ENCODE measurements around the gene RTL5.
"Not testable (repeated sequence)": the region's sequence is repeated elsewhere in the genome, so short reads cannot be mapped to it uniquely, and the experiment has no call there.

RTL5 gene

DNA sequence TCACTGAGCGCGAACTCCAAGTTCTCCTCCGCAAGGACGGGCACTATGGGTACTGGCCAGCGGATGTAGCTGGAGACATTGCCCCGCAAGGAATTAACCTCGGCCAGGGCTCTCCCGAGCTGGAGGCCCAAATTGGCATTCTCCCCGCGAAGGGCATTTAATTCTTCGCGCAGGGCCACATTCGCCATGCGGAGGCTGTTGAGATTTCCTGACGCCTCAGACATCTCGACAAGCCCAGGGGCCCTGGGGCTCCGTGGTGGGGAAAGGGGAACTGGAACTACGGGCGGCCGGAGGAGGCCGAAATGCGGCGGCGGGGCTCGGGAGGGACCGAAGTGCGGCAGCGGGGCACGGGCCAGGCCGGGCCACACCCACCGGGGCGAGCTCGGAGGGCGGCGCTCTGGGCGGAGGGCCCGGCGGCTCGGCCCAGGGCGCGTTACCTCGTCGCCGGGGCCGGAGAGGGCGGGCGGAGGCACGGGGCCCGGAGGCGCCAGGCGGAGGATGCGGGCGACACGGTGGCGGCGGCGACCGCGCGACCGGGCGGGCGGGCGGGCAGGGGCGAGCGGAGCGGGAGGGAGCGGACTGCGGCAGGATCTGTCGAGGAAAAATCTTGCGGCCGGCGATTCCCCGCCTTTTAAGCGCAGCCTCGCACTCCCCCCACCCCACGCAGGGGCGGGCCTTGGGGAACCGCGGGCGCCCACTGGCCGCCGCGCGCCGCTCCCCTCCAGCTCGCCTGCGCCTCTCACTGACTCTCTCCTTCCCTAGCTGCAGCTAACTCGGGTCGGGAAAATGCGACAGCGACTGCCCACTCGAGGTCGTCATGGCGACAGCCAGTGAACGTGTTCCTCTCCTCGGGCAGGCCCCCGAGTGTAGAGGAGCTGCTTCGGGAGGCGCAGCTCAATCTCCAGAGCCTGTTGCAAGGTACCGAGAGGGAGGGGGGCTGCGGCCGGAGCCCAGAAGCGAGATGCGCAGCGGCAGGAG is at the start of gene RTL5:
Gene RTL5, minus strand, starts transcription at position 599 of the 978 bp plus-strand sequence.
- peak; percentile 90 for DNase-seq (ENCODE audit: low read depth)

DNA sequence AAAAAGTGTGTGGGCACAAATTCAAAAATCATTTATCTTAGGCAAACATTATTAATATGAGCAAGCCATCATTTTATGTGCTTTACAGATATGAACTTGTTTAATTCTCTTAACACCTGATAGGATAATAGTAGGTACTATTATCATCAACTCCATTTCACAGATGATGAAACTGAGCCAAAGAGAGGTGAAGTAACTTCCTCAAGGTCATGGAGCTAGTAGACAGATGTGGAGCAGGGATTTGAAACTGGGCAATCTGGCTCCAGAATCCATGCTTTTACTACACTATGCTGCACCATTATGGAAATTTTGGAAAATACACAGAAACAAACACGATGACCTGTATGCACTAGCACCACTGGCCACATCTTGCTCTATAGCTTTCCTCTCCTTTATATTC is 48.8 kb upstream of the RTL5 start:
- DNase-seq (ENCODE audit: low read depth) = no peak

DNA sequence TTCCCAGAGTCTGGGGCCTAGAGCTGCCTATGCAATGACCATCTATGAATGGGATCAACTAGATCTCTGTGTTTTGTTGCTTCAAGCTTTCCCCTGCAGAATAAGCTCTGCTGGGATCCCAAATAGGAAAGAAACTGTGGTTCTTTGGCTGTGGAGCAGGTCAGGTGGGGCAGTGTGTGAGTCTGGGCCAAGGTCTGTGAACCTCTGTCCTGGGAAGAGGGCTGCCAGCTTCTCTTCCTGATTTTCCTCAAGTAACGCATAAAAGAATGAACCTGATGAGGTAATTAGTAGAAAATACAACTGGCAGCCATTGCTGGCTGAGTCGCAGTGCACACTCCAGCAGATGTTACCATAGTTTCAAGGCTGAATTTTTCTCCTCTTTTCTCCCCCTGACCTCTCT is 45.3 kb upstream of the RTL5 start:
- no peak for DNase-seq (ENCODE audit: low read depth)

DNA sequence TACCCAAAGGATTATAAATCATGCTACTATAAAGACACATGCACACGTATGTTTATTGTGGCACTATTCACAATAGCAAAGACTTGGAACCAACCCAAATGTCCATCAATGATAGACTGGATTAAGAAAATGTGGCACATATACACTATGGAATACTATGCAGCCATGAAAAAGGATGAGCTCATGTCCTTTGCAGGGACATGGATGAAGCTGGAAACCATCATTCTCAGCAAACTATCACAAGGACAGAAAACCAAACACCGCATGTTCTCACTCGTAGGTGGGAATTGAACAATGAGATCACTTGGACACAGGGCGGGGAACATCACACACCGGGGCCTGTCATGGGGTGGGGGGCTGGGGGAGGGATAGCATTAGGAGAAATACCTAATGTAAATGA is 44.6 kb upstream of the RTL5 start:
- DNase-seq (ENCODE audit: low read depth) = not testable (repeated sequence)

DNA sequence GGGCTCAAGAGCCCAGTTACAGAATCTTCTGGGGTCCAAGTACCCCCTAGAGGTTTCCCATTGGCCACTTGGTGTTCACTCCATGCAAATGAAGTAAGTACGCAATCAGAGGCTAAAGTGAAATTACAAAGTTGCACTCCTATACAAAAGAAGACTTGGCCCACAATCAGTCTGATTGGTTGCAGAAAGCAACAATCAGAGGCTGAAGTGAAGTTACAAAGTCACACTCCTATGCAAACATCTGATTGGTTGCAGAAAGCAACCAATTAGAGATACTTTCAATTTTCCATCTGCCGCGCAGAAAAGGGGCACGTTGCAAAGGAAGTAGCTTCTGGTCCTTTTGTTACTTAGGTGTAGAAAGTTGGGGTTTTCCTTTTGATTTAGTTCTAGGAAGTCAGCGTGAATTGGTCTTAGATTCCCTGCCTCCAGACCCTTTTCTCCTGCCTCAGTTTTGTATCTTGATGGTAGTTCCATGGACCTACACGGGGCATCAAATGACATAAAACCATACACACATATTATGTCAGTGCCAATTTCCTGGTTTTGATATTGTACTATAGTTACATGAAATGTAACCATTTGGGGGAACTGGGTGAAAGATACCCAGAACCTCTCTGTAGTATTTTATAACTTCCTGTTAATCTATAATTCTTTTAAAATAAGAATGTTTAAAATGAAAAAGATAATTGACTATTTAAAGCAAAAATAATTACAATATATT is 37.5 kb upstream of the RTL5 start:
- DNase-seq (ENCODE audit: low read depth) = peak; percentile 61

DNA sequence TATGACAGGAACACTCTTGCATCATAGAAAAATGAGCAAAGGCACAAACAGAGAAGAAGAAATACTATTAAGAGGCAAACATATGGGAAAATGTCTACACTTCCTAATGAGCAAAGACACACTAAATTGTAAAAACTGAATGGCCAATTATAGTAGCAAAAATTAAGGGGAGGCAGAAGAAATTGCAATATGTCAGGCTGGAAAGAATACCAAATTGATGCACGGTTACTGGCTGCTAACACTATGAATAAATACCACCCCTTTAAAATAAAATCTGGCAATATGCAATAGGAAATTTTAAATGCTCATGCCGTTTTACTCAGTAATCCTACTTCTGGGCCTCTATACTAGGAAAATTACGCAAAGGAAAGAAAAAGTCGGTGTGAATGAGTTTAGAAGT is 33.8 kb upstream of the RTL5 start:
- no peak for DNase-seq (ENCODE audit: low read depth)

DNA sequence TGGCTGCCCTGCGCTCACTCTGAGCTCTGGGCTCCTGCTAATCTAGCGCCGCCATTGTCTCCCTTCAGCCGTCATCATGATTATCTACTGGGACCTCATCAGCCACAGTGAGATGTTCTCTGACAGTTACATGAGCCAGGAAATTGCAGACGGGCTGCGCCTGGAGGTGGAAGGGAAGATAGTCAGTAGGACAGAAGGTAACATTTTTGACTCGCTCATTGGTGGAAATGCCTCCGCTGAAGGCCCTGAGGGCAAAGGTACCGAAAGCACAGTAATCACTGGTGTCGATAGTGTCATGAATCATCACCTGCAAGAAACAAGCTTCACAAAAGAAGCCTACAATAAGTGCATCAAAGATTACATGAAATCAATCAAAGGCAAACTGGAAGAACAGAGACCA is 28.1 kb upstream of the RTL5 start:
- DNase-seq (ENCODE audit: low read depth) = no peak

DNA sequence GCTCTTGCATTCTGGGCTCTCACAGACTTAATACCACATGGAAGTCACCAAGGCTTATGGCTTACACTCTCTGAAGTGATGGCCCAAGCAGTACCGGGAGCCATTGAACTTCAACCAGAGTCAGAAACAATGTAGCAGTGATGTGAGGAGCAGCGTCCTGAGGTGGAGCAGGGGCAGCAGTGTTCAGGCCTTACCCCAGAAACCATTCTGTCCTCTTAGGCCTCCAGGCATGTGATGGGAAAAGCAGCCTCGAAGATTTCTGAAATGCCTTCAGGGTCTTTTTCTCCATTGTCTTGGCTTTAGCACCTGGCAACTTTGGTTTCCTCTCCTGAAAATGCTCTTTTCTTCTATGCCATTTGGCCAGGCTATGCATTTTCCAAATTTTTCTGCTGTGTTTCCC is 27.1 kb upstream of the RTL5 start:
- no peak for DNase-seq (ENCODE audit: low read depth)

DNA sequence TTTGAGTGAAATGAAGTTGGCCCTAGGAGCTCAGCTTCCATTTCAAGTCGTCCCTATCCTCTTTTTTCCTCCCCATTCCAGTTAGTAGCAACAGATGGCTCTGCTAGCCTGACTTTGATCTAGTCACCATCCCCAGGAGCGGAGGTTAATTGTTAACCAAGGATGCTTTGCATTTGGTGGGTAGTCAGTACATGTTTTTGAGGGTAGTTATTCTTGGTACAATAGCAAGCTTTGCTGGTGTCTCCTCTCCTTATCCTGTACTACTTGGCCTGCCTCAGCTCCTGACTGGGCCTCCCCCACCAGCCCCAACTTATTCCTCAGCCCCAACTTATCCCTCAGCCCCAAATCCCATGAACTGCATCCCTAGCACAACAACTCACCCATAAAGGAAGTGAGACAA is 14.8 kb upstream of the RTL5 start:
- DNase-seq (ENCODE audit: low read depth) = no peak

DNA sequence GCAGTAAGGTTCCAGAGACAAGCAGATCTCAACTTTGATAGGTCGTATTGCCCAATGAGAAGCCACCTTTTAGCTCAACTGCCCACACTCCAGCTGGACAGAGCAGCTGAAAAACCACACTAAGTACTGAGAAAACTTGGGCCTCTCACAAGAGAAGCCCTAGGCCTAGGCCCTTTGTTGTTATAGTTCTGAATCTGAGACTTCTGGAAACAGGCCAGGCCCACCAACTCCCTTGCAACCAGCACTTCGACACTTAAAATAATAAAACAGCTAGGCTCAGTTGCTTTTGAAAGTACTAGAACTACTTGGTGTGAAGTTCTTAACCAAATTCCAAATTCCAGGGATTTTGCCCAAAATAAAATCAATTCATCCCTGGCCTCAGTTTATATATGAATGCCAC is 13.5 kb upstream of the RTL5 start:
- no peak for DNase-seq (ENCODE audit: low read depth)

DNA sequence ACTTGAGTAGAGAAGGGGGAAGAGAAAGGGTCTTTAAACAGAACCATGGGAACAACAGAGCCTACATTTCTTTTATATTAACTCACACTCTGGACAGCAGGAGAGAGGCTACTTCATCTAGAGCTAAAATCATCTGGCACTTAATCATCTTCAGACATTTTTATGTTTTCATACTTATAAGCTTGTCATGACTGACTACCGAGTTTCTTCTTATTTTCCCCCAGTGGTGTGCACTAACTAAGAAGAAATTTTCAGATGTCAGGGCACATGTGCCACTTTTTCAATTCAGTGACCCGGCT is 11.8 kb upstream of the RTL5 start:
- no peak for DNase-seq (ENCODE audit: low read depth)

DNA sequence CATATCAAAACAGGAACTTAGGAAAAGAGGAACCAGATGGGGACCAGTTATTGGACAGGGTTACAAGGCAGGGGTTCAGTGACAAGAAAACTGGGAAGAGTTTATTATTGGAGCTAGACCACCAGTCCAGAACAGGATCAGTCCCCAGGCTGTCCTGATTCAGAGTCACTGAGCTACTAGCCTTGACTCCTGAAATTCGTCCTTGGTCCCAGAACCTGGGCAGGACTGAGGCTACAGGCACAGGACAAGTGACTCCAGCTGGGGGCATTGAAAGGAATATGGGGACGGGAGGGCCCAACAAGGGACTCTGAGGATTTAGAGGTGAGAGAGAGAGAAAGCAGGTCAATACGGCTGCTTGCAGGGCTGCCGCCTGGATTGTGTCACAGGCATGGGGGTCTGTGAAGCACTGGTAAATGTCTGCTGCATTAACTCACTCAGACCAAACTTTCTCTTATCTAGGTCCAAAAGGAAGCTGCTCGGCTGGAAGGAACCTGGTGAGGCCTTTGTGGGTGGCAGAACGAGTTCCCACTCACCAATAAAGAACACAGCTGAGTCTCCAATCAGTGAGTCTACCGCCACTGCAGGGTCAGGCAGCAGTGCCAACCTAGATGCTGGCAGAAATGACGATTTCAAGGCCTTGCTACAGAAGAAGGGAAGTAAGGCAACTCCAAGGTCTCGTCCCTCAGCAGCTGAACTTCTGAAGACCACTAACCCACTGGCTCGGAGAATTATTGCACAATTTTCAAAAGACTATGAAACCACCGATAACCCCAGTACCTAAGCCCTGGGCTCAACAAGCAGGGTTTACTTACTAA is 11.3 kb upstream of the RTL5 start:
- no peak for DNase-seq (ENCODE audit: low read depth)

DNA sequence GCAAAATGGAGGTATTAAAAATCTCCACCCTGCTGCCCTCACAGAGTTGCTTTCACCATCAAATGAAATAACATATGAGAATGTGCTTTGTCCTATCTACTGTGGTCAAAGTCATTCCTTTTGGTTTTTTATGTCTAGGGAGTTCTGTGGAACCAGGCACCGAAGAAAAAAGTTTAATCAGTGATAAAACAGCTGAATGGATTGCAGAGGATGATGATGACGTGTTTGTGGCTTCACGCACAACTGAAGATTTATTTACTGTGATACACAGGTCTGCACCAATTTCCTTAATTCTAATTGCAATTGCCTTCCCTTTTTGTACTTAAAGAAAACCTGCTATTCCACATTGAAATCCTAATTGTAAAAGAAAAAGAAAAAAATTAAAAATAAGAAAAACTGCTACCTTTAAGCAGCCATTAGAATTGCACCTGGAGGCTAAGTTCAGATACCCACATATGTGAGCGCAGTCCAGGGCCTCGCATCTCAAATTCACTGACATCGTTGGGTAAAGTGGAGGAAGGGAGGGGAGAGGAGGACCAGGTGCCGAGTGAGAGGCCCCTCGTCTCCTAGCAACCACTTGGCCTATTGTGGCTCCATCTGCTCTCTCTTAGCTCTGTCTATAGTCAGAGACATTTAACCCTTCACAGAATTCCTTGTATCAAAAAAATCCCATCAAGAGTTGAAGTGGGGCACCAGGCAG is 10.5 kb upstream of the RTL5 start:
- no peak for DNase-seq (ENCODE audit: low read depth)

DNA sequence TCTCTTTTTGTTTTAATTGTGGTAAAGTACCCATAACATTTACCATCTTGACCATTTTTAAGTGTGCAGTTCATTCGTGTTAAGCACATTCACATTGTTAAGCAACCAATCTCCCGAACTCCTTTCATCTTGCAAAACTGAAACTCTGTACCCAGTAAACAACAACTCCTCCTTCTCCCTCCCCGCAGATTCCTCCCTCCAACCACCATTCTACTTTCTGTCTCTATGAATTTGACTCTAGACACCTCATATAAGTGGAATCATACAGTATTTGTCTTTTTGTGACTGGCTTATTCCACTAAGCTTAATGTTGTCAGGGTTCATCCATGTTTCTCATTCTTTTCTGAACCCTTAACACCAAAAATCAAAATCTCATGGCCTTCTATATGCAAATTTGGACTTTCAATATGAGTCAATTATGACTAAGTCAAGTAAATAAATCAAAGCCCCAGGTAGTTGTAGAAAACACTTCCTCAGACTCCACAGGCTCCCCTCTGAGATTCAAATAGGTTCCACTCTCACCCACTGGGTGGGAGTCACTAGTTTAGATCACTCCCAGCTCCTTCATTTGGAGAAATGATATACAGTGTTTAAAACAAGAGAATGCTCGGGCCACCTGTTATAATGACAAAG is 9.8 kb upstream of the RTL5 start:
- peak; percentile 1 for DNase-seq (ENCODE audit: low read depth)

DNA sequence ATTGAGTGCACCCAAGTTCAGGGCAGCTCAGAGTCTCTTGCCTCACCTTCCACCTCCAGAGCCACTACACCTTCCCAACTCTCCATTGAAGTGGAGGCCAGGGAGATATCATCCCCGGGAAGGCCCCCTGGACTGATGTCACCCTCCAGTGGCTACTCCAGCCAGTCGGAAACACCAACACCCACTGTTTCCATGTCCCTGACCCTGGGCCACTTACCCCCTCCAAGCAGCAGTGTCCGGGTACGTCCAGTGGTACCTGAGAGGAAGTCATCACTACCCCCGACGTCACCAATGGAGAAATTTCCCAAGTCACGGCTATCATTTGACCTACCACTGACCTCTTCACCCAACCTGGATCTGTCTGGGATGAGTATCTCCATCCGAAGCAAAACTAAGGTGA is 7.8 kb upstream of the RTL5 start:
- DNase-seq (ENCODE audit: low read depth) = no peak

DNA sequence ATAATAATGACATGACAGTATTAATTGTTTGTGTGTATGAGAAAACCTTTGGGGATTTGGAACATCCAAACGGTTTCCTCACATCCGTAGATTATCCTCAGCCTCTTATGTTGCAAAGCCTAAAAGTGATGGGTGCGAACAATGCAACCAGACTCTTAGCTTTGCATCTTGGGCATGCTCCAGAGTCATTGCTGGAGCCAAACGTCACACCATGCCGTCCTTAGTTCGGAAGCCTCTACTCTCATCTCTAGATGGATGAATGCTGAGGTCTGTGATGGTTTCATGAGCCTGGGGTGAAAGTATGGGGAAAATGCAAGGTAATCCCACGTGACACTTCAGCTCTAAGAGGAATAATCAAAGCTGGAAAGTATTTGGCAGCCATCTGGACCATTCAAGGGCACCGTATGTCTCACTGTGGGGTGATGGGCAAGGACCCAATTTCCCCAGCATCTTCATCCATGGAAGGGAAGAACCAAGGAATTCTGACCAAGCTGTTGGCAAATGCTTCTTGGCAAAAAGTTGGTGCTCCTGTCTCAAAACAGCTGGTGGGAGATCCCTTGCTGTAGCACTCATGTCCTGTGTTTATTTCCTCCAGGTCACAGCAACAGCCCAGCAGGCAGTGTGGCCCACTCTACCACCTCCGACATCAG is 6.3 kb upstream of the RTL5 start:
- no peak for DNase-seq (ENCODE audit: low read depth)

DNA sequence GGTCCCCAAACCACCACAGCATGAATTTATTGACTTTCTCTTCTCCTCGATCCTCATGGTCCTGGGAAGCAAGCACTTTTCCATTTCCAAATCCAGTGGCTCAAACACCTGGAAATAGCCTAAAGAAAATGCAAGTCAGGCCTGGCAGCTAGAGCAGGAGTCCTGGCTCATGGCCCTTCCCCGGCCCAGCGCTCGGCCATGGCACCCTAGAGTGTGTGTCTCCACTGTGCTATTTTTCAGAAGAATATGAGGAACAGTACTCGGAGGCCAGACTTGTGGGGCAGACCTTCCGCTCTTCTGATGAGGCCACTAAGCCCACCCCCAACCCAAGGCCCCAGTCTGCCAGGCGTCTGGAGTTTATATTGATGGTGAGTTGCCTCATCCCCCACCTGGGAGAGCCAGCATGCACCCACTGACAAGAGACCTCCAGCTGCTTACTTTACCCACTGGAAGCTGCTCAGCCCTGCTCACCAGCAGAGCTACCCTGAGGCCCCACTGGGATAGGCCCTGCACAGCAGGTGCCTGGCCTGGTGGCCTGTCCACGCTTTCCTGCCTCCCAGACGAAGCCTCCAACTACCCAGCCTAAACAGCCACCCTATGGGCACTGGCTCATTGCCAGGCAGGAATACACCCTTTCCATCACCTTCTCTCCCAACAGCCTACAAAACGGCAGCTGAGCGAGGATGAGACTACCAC is 2.3 kb upstream of the RTL5 start:
- no peak for DNase-seq (ENCODE audit: low read depth)

DNA sequence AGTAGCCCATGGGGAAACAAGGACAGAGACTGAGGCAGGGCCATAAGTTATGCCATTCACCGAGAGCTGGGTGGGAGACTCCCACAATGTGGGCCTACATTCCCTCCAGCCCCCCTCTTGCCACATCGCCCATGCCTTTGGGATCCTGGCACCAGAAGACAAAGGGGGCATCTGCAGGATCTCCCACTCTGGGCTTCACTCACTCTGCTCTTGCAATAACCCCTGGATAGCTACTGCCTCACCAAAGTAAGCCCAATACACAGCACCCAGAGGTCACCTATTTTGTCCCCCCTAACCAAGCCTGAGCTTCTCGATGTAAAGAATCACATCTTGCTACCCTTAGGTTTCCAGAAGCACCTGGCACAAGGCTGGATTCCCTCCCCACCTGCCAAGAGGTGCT is 741 bp upstream of the RTL5 start:
- DNase-seq (ENCODE audit: low read depth) = no peak

DNA sequence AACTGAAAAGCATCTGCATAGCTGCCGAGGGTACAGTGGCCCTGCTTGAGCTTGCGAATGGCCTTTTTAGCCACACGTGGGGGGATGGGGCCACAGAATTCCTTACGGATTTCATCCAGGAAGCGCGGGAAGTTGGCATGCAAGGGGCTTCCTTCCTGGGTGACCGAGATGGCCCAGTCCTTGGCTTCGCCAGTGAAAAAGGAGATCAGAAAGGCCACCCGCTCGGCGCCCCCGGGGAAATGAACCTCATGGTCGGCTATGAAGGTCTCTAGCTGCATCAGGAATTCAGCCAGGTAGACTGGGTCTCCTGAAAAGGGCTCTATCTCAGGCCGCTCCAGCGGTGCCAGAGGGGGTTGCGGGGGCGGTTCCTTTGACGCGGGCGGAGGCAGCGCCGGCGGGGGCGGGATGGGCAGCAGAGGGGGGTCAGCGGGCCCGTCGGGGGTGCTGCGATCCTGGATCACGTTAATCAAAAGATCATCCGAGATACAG is 909 bp downstream of the RTL5 start:
- DNase-seq (ENCODE audit: low read depth) = no peak

DNA sequence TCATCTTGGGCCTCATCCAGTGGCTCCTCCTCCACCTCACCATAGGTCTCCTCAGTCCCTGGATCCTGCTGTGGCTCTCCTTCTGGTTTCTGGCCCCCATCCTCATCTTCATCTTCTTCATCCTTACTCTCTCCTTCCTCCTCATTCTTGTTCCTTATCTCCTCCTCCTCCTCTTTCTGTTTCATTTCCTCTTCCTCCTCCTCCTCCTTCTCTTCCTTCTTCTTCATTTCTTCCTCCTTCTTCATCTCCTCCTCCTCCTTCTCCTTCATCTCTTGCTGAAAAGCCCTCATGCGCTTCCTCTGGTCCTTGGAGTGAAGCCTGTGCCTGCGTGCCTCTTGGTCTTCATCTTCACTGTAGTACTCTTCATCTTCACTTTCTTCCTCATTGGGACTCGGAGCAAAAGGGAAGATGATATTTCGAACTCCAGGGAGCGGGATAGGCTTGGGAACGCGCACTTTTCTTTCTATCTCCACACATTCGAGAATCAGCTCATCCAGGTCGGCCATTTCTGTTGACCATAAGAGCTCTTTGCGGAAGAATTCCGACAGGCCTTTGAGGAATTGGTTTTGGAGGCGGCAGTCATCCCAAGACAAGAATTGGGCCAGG is 1.5 kb downstream of the RTL5 start:
- no peak for DNase-seq (ENCODE audit: low read depth)
